NCI-H1417 (cell line): ENCODE measurements around the gene ERCC3.
A peak's percentile ranks its signal among the peaks of the same experiment; 100 is the strongest.

Experiments used
- DNase-seq, 3 experiments: peaks; one replicate each; lab custom pipeline; 2025; lab: John Stamatoyannopoulos, UW

ERCC3 gene

GRCh38 chr2:127293748-127294562 is at the start of gene ERCC3:
TSS of gene ERCC3 (minus strand) at chr2:127294144. CDS start at chr2:127294081, 63 bp downstream.
- DNase-seq, result peak; percentile 72 to 90 (median 81)

- DNase-seq, result no peak
These were observed 49.3 kb upstream of the ERCC3 start for GRCh38 chr2:127343277-127343676.

GRCh38 chr2:127342101-127342500 is 48.2 kb upstream of the ERCC3 start:
- no peak for DNase-seq

- DNase-seq, result no peak
These were observed 38.4 kb upstream of the ERCC3 start for GRCh38 chr2:127332335-127332734.

- no peak for DNase-seq
These were observed 36.8 kb upstream of the ERCC3 start for GRCh38 chr2:127330753-127331152.

GRCh38 chr2:127326289-127326945 is 32.5 kb upstream of the ERCC3 start:
- DNase-seq, result no peak

- peak in 1 of 3 experiments; percentile 40 for DNase-seq
These were observed 30.7 kb upstream of the ERCC3 start for GRCh38 chr2:127324635-127325034.

- DNase-seq, result no peak
These were observed 27.4 kb upstream of the ERCC3 start for GRCh38 chr2:127321303-127321702.

GRCh38 chr2:127320586-127321275 is 26.8 kb upstream of the ERCC3 start:
- DNase-seq, result no peak

- DNase-seq, result no peak
These were observed 26.1 kb upstream of the ERCC3 start for GRCh38 chr2:127320067-127320466.

- DNase-seq, result peak in 1 of 3 experiments; percentile 27
These were observed 20.4 kb upstream of the ERCC3 start for GRCh38 chr2:127314193-127314988.

- no peak for DNase-seq
These were observed 19.5 kb upstream of the ERCC3 start for GRCh38 chr2:127313406-127313805.

GRCh38 chr2:127310980-127311379 is 17.0 kb upstream of the ERCC3 start:
- DNase-seq, result no peak

- no peak for DNase-seq
These were observed 15.5 kb upstream of the ERCC3 start for GRCh38 chr2:127309468-127309867.

GRCh38 chr2:127308586-127309138 is 14.7 kb upstream of the ERCC3 start:
- no peak for DNase-seq

GRCh38 chr2:127305990-127306585 is 12.1 kb upstream of the ERCC3 start:
- DNase-seq, result no peak

GRCh38 chr2:127302168-127302567 is 8.2 kb upstream of the ERCC3 start:
- no peak for DNase-seq

- DNase-seq, result no peak
These were observed 577 bp downstream of the ERCC3 start for GRCh38 chr2:127293386-127293747.

GRCh38 chr2:127288274-127288673 is 5.7 kb downstream of the ERCC3 start:
- DNase-seq, result no peak

GRCh38 chr2:127283275-127283674 is 10.7 kb downstream of the ERCC3 start:
- no peak for DNase-seq

GRCh38 chr2:127280693-127281092 is 13.3 kb downstream of the ERCC3 start:
- DNase-seq, result no peak
